Heart left ventricle (tissue), 13 donors: Measurements from ENCODE around the gene SPOCK1.

Experiments used
- CTCF ChIP-seq, 12 donors: fragments of 200-600 bp; sonication (generic) in 4 of 12; IDR thresholded peaks; one replicate each; pipeline versions ENCODE4 v1.5.0 to v1.8.0; 2018 to 2022; ENCODE audit warnings: antibody characterized with exemption in 12 of 12, mild to moderate bottlenecking in 5 of 12
- POLR2A ChIP-seq, 2 donors: fragments of 450-650 bp; IDR thresholded peaks; one replicate each; pipeline ENCODE4 v1.6.1; 2017; ENCODE audit warnings: antibody characterized with exemption in 2 of 2, mild to moderate bottlenecking in 2 of 2, moderate library complexity in 2 of 2
- donor health status: ischemic (EF 13 %, LVEDD 7.1; RV severe dilation, severe dysfunction).
- donor health status: DM: no; HTN: yes; CAD: no.
- donor health status: DM: no; HTN: no; CAD: no.
- donor health status: ischemic (EF 25% LVEDD 6.9; RV normal size, moderate dysfunction).
- donor health status: ischemic (EF 25% LVEDD 5.7; RV mildly dilated, moderate dysfunction).
- donor health status: ischemic (EF 35%, LVEDD 5.7; RV mildly dilated, moderate dysfunction).
- donor health status: nonischemic (EF 11% LVEDD 7.7; RV severe dilation, severe dysfunction).
- donor health status: DM: yes; HTN: yes; CAD: no.
- donor health status: PGD.
- donor health status: ischemic (EF 29% LVEDD 5.4; RV normal size, mild dysfunction).
- donor health status: nonischemic (EF 23%, LVEDD 6.1; RV moderate dilation, normal function).

- TF ChIP-seq CTCF (IDR thresholded peaks at IDR 0.05) (no peak), POLR2A (IDR thresholded peaks at IDR 0.05) (no peak)
Observed at GRCh38 chr5:137359941-137360340, 139.2 kb downstream of the SPOCK1 start.
